ENCODE measurements around the gene FAM200B.
A peak's percentile ranks its signal among the peaks of the same experiment; 100 is the strongest.

DNA sequence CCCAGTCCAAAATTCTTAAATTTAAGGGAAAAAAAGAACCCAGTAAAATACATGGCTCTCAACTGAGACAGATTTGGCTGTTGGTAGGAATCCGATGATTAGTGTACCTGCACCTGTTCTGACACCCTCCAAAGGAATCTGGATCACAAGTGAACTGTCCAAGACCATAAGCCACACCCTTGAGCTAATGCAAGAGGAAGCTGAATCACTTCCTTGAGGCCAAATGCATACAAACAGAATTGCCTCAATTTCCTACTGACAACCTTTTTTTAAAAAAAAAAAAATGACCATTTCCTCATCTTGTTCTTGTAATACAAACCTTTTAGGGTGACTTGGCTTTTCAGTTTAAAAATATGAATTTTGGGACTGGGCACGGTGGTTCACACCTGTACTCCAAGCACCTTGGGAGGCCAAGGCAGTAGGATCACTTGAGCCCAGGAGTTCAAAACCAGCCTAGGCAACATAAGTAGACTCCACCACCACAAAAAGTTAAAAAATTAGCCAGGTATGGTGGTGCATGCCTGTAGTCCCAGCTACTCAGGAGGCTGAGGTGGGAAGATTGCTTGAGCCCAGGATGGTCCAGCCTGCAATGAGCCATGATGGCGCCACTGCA, 15.8 kb upstream of the FAM200B start:
- TF ChIP-seq, protein P1, sequence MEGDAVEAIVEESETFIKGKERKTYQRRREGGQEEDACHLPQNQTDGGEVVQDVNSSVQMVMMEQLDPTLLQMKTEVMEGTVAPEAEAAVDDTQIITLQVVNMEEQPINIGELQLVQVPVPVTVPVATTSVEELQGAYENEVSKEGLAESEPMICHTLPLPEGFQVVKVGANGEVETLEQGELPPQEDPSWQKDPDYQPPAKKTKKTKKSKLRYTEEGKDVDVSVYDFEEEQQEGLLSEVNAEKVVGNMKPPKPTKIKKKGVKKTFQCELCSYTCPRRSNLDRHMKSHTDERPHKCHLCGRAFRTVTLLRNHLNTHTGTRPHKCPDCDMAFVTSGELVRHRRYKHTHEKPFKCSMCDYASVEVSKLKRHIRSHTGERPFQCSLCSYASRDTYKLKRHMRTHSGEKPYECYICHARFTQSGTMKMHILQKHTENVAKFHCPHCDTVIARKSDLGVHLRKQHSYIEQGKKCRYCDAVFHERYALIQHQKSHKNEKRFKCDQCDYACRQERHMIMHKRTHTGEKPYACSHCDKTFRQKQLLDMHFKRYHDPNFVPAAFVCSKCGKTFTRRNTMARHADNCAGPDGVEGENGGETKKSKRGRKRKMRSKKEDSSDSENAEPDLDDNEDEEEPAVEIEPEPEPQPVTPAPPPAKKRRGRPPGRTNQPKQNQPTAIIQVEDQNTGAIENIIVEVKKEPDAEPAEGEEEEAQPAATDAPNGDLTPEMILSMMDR (conservative IDR thresholded peaks at IDR 0.05; ENCODE audit: low read depth, low read length), result no peak
- TF ChIP-seq, protein P2, sequence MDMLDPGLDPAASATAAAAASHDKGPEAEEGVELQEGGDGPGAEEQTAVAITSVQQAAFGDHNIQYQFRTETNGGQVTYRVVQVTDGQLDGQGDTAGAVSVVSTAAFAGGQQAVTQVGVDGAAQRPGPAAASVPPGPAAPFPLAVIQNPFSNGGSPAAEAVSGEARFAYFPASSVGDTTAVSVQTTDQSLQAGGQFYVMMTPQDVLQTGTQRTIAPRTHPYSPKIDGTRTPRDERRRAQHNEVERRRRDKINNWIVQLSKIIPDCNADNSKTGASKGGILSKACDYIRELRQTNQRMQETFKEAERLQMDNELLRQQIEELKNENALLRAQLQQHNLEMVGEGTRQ (IDR thresholded peaks at IDR 0.05; ENCODE audit: low read depth, low read length), result no peak
- TF ChIP-seq POLR2A (IDR thresholded peaks at IDR 0.05; ENCODE audit: low read depth, low read length), result no peak
- TF ChIP-seq CEBPB (IDR thresholded peaks at IDR 0.05; ENCODE audit: low read depth, low read length), result peak; percentile 21; the same call in 1 of the 2 replicates
- TF ChIP-seq, protein P3, sequence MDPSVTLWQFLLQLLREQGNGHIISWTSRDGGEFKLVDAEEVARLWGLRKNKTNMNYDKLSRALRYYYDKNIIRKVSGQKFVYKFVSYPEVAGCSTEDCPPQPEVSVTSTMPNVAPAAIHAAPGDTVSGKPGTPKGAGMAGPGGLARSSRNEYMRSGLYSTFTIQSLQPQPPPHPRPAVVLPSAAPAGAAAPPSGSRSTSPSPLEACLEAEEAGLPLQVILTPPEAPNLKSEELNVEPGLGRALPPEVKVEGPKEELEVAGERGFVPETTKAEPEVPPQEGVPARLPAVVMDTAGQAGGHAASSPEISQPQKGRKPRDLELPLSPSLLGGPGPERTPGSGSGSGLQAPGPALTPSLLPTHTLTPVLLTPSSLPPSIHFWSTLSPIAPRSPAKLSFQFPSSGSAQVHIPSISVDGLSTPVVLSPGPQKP (IDR thresholded peaks at IDR 0.05; ENCODE audit: borderline replicate concordance, low read depth, low read length), result no peak
- no peak for TF ChIP-seq RAD21 (IDR thresholded peaks at IDR 0.05; ENCODE audit: low read length)
- TF ChIP-seq MAZ (IDR thresholded peaks at IDR 0.05; ENCODE audit: borderline replicate concordance, low read depth, low read length), result no peak
- no peak for TF ChIP-seq MAFK (IDR thresholded peaks at IDR 0.05; ENCODE audit: low read depth, low read length)
- no peak for TF ChIP-seq CHD1 (IDR thresholded peaks at IDR 0.05; ENCODE audit: low read depth, low read length)
- TF ChIP-seq RFX5 (IDR thresholded peaks at IDR 0.05; ENCODE audit: low read depth, low read length), result no peak
- no peak for TF ChIP-seq BHLHE40 (IDR thresholded peaks at IDR 0.05; ENCODE audit: low read depth, low read length)
- TF ChIP-seq FOS (IDR thresholded peaks at IDR 0.05; ENCODE audit: low read depth, low read length), result no peak

Data from IMR-90 (cell line).